Measurements from ENCODE around the gene KAZALD1.

The KAZALD1 gene

GRCh38 chr10:101067356-101068083 lies 5.7 kb downstream of the KAZALD1 start:
- peak; percentile 30 to 68 (median 40) for DNase-seq

DNA sequence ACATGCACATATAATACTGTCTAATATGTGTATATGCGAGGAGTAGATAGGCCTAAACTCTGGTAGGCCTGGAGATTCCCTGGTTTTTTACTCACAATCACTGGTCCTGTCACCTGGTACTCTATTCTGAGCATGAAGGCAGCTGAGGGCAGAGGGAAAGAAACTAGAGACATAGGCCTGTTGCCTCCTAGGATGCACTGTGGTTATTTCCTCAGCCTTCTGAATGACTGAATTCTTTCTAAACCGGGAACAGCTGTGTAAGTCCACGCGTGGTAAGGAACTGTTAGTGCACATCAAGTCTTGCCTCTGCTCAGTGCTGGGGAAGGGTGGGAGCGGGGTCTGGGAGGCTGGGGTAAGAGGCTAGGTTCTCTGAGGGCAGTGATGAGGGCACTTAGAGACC lies 7.7 kb downstream of the KAZALD1 start:
- no peak for DNase-seq

DNA sequence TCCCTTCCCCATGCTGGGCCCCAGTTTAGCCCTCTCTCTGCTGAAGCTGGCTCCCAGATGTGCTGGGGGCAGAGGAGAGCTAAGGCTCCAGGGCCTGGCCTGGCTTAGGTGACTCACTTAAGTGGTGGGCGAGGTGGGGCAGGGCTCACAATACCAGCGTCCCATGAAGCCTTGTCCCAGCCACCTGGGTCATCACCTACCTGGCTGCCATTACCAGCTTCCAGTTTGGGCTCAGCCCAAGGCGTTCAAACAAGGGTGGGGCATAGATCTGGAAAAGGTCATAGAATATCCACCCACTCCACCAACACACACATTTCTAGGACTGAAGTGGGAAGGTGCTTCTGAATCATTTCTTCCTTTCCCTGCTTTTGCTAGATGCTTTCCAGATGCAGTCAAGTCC lies 8.3 kb downstream of the KAZALD1 start:
- no peak for DNase-seq

GRCh38 chr10:101071267-101071884 lies 9.6 kb downstream of the KAZALD1 start:
- no peak for DNase-seq

DNA sequence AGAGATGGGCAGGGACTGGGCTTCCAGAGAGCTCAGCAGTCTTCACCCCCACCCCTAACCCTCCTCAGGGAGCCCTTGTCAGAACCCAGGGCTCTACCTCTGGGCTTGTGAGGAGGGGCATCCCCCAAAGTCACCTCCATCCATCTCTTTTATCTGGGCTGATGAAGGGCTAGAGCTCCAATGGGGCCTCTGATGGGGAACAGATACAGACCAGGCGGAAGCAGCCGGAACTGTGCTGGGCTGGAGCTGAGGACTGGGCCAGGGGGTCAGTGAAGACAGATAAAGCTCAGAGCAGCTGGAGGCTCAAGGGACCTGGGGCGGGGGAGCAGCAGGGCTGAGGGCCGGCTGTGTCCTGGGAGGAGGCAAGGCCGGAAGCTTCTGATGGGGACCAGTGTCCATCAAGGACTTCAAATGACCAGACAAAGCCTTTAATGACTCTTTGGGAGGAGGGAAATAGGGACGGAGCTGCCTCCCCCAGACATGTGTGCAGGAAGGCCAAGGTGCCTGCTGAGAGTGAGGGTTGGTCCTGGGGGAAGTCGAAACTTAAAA lies 10.2 kb downstream of the KAZALD1 start:
- DNase-seq: no peak

GRCh38 chr10:101072923-101073322 lies 11.1 kb downstream of the KAZALD1 start:
- DNase-seq: no peak

DNA sequence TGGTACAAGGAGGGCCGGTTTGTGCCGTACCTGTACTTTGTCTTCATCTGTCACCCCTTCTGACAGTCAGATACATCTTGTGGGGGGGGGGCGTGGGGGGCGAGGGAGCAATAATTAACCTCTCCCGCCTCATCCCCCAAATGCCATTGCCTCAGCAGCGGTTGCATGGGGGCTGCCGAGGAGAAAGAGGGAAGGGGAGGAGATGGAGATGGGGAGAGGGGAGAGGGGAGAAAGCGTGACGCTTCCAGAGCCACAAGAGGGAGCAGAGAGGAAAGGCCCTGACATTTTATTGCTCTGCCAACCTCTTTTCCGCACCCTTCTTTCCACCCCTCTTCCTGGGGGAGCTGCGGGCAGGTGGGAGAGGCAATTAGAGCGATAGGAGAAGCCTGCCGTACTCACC lies 11.8 kb downstream of the KAZALD1 start:
- no peak for DNase-seq

- no peak for DNase-seq
Observed at GRCh38 chr10:101075775-101076174, 14.0 kb downstream of the KAZALD1 start.

DNA sequence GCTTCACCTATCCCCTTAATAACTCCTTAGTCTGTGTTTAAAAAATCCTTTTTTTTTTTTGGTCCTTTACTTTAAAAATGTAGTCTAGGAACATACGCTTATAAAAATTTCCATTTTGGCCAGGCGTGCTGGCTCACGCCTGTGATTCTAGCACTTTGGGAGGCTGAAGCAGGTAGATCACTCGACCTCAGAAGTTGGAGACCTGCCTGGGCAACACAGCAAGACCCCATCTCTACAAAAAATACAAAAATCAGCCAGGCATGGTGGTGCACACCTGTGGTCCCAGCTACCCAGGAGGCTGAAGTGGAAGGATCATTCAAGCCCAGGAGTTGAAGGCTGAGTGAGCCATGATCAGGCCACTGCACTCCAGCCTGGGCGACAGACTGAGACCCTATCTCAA lies 14.8 kb downstream of the KAZALD1 start:
- no peak for DNase-seq

- DNase-seq: no peak
Observed at GRCh38 chr10:101079874-101080273, 18.1 kb downstream of the KAZALD1 start.

GRCh38 chr10:101080933-101081931 lies 19.4 kb downstream of the KAZALD1 start:
- DNase-seq: no peak

GRCh38 chr10:101085846-101086245 lies 24.1 kb downstream of the KAZALD1 start:
- no peak for DNase-seq

DNA sequence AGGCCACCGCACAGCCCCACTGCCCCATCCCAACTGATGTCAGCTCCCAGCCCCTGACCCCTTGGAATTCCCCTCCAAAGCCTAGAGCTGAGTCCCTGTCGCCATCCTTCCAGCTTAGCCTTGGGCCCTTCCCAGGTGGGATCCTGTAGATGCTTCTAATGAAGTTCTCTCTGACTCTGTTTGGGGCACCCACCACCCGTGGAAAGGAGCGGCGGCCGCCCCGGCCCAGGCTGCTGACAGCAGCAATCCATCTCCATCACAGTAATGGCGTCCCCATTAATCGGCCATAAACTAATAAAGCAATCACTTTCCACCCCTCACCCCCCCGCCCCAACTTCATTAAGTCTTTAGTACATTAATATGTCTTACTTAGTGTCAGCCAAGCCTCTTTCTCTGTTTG lies 25.6 kb downstream of the KAZALD1 start:
- DNase-seq: no peak

DNA sequence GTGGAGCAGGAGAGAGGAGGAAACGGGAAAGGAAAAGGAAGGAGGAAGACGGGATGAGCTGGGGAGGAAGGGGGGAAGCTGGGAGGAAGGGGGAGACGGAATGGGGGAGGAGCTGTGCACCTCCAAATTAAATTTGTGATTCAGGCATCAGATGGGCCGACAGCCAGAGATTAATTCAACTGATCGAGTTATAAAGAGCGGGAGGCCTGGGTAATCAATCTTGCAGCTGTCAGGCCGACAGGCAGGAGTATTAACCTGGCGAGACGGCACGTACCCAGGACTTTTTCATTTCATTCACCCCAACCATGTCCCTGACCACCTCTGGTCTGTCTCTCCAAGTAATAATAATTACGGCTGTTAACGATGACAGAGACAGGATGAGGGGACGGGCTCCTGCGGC lies 26.2 kb downstream of the KAZALD1 start:
- no peak for DNase-seq

DNA sequence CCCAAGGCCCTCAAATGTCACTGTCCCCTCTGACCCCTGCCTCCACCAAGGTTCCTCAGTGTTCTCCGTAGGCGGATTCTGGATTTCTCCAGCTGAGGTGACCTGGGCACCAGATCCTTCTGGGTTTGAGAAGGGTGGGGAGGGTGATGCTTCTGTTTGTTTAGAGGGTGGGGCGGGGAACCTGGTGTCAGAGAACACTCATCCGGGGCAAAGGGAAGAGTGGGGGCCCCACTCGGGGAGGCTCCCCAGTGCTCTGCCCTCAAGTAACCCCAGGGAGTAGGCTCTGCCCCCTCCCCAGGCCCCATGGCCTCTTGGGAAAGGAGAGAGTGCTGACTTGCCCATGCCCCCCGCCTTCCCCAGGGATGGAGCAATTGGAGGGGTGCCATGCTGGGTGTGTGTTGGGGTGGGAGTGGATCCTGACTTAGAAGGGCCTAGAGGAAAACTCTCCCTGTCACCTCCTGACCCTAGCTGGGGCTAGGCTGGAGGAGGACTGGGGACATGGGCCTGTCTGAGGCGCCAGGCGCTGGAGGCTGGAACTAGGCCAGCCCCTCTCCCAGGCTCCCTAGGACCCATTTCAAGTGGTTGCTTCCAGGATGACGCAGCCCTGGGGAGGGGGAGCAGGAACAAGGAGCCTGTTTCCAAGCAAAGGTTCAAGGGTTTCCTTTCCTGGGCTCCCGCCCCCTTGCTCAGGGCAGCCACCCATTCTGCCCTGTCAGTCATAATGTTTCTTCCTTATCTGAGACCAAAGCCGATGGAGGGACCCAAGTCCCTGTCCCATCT lies 27.9 kb downstream of the KAZALD1 start:
- no peak for DNase-seq

- no peak for DNase-seq
Observed at GRCh38 chr10:101090597-101090996, 28.8 kb downstream of the KAZALD1 start.

GRCh38 chr10:101091546-101092290 lies 29.9 kb downstream of the KAZALD1 start:
- no peak for DNase-seq

DNA sequence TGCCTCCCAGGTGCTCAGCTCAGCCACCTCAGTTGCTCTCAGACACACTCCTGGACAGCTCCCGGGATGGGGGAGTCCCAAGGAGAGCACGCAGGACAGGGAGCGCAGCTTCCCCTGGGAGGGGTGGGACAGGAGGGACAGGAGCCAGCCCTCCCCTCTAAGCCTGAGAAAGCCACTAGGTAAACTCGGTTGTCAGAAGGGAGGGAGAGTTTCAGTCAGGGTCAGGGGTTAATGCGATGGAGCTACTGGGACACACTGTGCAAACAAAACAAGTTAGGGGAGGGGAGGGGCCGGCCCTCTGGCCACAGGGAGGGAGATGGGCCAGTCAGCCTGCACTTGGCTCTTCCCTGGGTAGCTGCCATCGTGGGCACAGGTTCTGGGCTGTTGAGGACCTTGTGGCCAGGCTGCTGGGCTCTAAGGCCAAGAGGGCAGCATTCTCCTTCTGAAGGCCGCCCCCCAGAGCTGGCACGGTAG lies 31.1 kb downstream of the KAZALD1 start:
- DNase-seq: no peak

DNA sequence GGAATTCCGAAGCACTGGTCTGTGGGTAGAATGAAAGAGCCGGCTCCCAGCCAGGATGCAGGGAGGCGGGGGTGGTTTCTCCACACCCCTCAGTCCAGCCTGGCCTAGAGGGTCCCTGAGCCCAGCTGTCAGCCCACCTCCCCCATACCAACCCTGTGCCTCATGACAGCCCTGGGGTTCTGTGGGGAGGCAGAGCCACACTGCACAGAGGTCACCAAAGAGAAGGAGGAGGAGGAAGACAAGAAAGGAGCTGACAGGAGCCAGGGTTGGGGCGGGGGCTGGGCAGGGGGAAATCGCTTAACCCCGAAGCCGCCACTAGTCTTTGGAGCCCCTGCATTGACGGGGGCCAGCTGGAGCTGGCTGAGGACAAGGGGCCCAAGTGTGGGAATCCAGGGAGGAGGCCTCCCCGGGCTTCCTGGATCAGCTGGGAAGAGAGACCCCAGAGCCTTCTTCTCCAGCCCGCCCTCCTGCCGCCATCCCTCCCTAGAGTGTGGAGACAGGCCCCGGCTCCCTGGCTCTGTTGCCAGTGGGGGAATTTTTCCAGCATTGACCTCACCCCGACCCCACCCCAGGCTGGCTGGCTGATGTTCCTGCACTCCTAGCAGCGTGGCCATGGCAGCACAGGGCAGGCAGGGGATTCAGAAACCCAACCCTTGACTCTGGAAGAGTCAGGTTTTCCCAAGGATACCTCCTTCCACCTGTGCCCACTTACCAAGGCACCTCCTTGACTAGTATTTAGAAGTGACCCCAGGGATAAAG lies 32.5 kb downstream of the KAZALD1 start:
- no peak for DNase-seq

DNA sequence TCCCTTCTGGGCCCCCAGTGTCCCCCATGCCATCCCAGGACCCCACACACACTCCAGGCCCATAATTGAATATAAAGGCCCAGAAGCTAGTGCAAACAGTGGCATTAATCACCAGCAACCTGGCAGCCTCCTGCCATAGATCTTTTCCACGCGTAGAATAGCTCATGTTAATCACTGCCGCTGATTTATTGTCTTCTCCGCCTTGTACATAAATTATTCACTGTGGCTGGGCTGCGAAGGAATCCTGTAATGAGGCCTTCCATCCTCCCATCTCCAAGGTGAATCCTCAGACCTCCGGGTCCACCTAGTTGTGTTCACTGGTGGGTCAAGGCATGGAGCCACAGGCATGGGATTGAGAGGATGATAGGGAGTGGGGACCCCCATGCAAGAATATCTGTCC lies 33.2 kb downstream of the KAZALD1 start:
- no peak for DNase-seq

Measured in activated CD4-positive, CD25-positive, alpha-beta regulatory T cell (primary cell).